Inferior parietal cortex (tissue), 1 donor: ENCODE measurements around the gene NUDT14.

ENCODE experiments used
- DNase-seq: peaks from one replicate; pipeline ENCODE4 v3.0.0-alpha.2; 2016; ENCODE audit errors: extremely low spot score

Gene NUDT14

GRCh38 chr14:105159344-105159743 is 21.8 kb downstream of the NUDT14 start:
- no peak for DNase-seq

GRCh38 chr14:105158794-105159193 is 22.3 kb downstream of the NUDT14 start:
- DNase-seq: no peak

- no peak for DNase-seq
These were observed 23.2 kb downstream of the NUDT14 start for GRCh38 chr14:105157872-105158271.

- DNase-seq: no peak
These were observed 24.4 kb downstream of the NUDT14 start for GRCh38 chr14:105156414-105157375.

GRCh38 chr14:105155681-105156413 is 25.3 kb downstream of the NUDT14 start:
- no peak for DNase-seq

GRCh38 chr14:105155071-105155651 is 26.0 kb downstream of the NUDT14 start:
- DNase-seq: no peak

- DNase-seq: no peak
These were observed 26.6 kb downstream of the NUDT14 start for GRCh38 chr14:105154476-105154871.

GRCh38 chr14:105153739-105154475 is 27.2 kb downstream of the NUDT14 start:
- no peak for DNase-seq

GRCh38 chr14:105153331-105153731 is 27.8 kb downstream of the NUDT14 start:
- no peak for DNase-seq

GRCh38 chr14:105152794-105153241 is 28.3 kb downstream of the NUDT14 start:
- DNase-seq: no peak

- DNase-seq: no peak
These were observed 29.0 kb downstream of the NUDT14 start for GRCh38 chr14:105151838-105152793.

GRCh38 chr14:105151084-105151837 is 29.9 kb downstream of the NUDT14 start:
- no peak for DNase-seq

GRCh38 chr14:105150368-105151083 is 30.6 kb downstream of the NUDT14 start:
- no peak for DNase-seq

GRCh38 chr14:105150026-105150367 is 31.1 kb downstream of the NUDT14 start:
- no peak for DNase-seq

- no peak for DNase-seq
These were observed 31.8 kb downstream of the NUDT14 start for GRCh38 chr14:105149146-105149781.

- no peak for DNase-seq
These were observed 32.4 kb downstream of the NUDT14 start for GRCh38 chr14:105148604-105149145.

GRCh38 chr14:105147671-105148603 is 33.2 kb downstream of the NUDT14 start:
- no peak for DNase-seq
